Spleen (tissue), 11 donors: ENCODE results near the gene SH3BGRL2. TPM values are rescaled to one million over a fixed set of nuclear protein-coding genes. Genes with fewer than 3 reads are reported as not detected.
"Not testable (repeated sequence)": the region's sequence is repeated elsewhere in the genome, so short reads cannot be mapped to it uniquely, and the experiment has no call there.

Experiments used
- DNase-seq: peaks from one replicate; pipeline ENCODE4 v3.0.0-alpha.2; 2020
- H3K27ac ChIP-seq, 8 donors: fragments of 200-600 bp; sonication (generic) in 7 of 8; 1 replicate in 4 of 8; 2 replicates in 4 of 8; pipeline versions ENCODE4 v1.5.0 to v1.8.0; 2016 to 2021; ENCODE audit warnings: inconsistent platforms in 4 of 8, mild to moderate bottlenecking in 4 of 8, moderate library complexity in 1 of 8
- H3K27me3 ChIP-seq, 7 donors: fragments of 200-600 bp; sonication (generic) in 6 of 7; replicated peaks in 1 of 7; 1 replicate in 4 of 7; 2 replicates in 3 of 7; pipeline versions ENCODE4 v1.5.0 to v1.8.0; 2016 to 2021; ENCODE audit warnings: inconsistent platforms in 3 of 7, mild to moderate bottlenecking in 1 of 7
- H3K36me3 ChIP-seq, 6 donors: fragments of 200-600 bp; sonication (generic) in 5 of 6; 1 replicate in 4 of 6; 2 replicates in 2 of 6; pipeline versions ENCODE4 v1.5.0 to v1.8.0; 2016 to 2021; ENCODE audit warnings: inconsistent platforms in 2 of 6
- H3K4me1 ChIP-seq, 6 donors: fragments of 200-600 bp; sonication (generic) in 5 of 6; 1 replicate in 3 of 6; 2 replicates in 3 of 6; pipeline versions ENCODE4 v1.5.0 to v1.8.0; 2016 to 2021; ENCODE audit warnings: inconsistent platforms in 3 of 6
- H3K4me3 ChIP-seq, 8 donors: fragments of 200-600 bp; sonication (generic) in 7 of 8; 1 replicate in 4 of 8; 2 replicates in 4 of 8; pipeline versions ENCODE4 v1.5.0 to v1.8.0; 2016 to 2021; ENCODE audit warnings: inconsistent platforms in 4 of 8, mild to moderate bottlenecking in 4 of 8, moderate library complexity in 2 of 8
- H3K9me3 ChIP-seq, 8 donors: fragments of 200-600 bp; sonication (generic) in 7 of 8; 1 replicate in 4 of 8; 2 replicates in 4 of 8; pipeline versions ENCODE4 v1.5.0 to v1.8.0; 2016 to 2021; ENCODE audit warnings: inconsistent platforms in 4 of 8
- CTCF ChIP-seq, 11 experiments: fragments of 200-600 bp in 7 of 11; fragments of 450-650 bp in 4 of 11; sonication (generic) in 4 of 11; IDR thresholded peaks in 8 of 11; conservative IDR thresholded peaks in 3 of 11; 1 replicate in 7 of 11; 2 replicates in 4 of 11; pipeline versions ENCODE4 v1.4.0 to v1.8.0; 2016 to 2021; ENCODE audit warnings: antibody characterized with exemption in 11 of 11, inconsistent platforms in 4 of 11, mild to moderate bottlenecking in 1 of 11
- POLR2A ChIP-seq, 3 donors: fragments of 450-650 bp; IDR thresholded peaks; one replicate each; pipeline ENCODE4 v1.5.1; 2017; ENCODE audit warnings: antibody characterized with exemption in 3 of 3, mild to moderate bottlenecking in 1 of 3
- POLR2AphosphoS5 ChIP-seq, 3 donors: sonication (generic); formaldehyde crosslinking; IDR thresholded peaks; one replicate each; pipeline ENCODE4 v1.5.1; 2017; ENCODE audit warnings: antibody characterized with exemption in 3 of 3
- WGBS, 5 donors: extraction: QIAGEN DNeasy Blood & Tissue Kit in 3 of 5; methylation state at CpG; one replicate each; pipeline versions ENCODE4 v1.1.5 to v1.1.7; 2013 to 2018; 5-methylcytosine and 5-hydroxymethylcytosine counted together
- intact Hi-C: fragments of 100-400 bp; cut with DNase I; formaldehyde crosslinking; loops from one replicate; pipeline ENCODE4 v1.15.0; 2023; ENCODE audit warnings: low total_unique reads
- polyA plus RNA-seq, 3 donors: library from polyadenylated mRNA; stranded (reverse); fragments of 200-250 nt; gene quantifications; one replicate each; pipeline ENCODE4 v1.2.1, GENCODE V29; 2013
- total RNA-seq, 7 donors: library from RNA; depleted of rRNA in 3 of 7; stranded (reverse); fragments of >200 nt in 3 of 7; fragmentation: NEBNext Ultra II Directional in 4 of 7; extraction: Animal tissue kit (Norgen Biotek cat#: 25700) in 4 of 7; gene quantifications; one replicate each; pipeline versions ENCODE4 v1.1.0 to v1.2.1, GENCODE V29; 2016 to 2021
- donor health status: healthy with polysubstance abuse.
- donor health status: DM: no; HTN: no; CAD: no; lungs with moderate emphysema.
- donor health status: DM: no; HTN: no; CAD: no.
- donor health status: Bipolar disorder and iron deficiency.
- donor health status: healthy.
- donor health status: DM: no; HTN: no; CAD: no.
- donor health status: DM: yes; HTN: yes; CAD: no.

Gene SH3BGRL2
- total and polyA plus RNA-seq, 10 donors, result 1.8 to 24.6 (median 10.9) TPM

DNA sequence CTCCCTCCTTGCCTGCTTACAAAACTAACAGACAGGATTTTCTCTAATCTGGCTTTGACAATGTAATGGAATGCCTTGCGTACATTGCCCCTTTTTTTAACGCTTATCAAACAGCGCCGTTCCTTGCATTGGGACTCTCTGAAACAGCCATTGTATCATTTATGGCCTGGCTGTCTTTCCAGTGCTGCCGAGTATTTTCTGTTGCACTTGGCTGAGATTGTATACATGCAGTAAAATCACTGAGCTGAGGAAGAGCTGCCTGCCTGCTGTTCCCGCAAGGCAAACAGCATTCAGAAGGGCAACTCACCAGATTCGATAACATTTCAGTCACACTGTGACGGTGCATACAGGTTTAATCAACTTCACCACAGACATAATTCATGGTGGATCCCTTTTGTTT is 106.0 kb downstream of the SH3BGRL2 start:
- no peak for DNase-seq
- WGBS, 5 donors, result 84 to 91% (median 85%) methylated on average over 8 of the region's 8 CpGs
- Histone ChIP-seq H3K27ac (no peak overlapping the region), H3K4me3 (no peak overlapping the region), H3K4me1 (no peaks in the 10 kb centered on the region), H3K36me3 (no peaks in the 10 kb centered on the region), H3K27me3 (peaks cover 0 to 7% (median 0%) of the 10 kb centered on the region in 7 donors), H3K9me3 (peaks cover 0 to 5% (median 0%) of the 10 kb centered on the region in 8 donors)
- intact Hi-C loops, result no loop called here
- TF ChIP-seq CTCF (IDR thresholded peaks at IDR 0.05 in 8 of 11, conservative IDR thresholded peaks at IDR 0.05 in 3 of 11) (no peak), POLR2A (IDR thresholded peaks at IDR 0.05) (no peak), POLR2AphosphoS5 (IDR thresholded peaks at IDR 0.05) (no peak)

DNA sequence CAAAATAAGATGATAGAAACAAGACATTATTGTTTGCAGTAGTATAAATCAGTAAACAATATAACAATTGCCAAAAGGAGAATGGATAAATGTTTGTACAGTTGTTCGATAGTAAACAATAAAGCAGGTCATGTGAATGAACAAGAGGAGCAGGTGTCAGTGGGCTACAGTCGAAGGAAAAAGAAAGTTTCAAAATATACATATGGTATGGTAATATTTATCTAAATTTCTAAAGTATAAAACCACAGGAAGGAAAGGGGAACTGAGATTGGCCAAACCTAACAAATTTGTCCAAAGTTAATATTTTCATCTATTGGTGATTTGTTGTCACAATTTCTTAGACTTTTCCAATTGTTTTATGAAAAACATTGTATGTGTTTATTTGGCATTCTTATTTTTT is 110.9 kb downstream of the SH3BGRL2 start:
- no peak overlapping the region for H3K27ac ChIP-seq
- WGBS, 5 donors, result 47 to 69% (median 66%) methylated on average over 2 of the region's 2 CpGs
- H3K27me3 ChIP-seq, result no peaks in the 10 kb centered on the region
- peaks cover 0 to 20% (median 9%) of the 10 kb centered on the region in 8 donors for H3K9me3 ChIP-seq
- H3K4me1 ChIP-seq, result no peaks in the 10 kb centered on the region
- DNase-seq, result no peak
- no peak overlapping the region for H3K4me3 ChIP-seq
- TF ChIP-seq CTCF (IDR thresholded peaks at IDR 0.05 in 8 of 11, conservative IDR thresholded peaks at IDR 0.05 in 3 of 11), result no peak
- TF ChIP-seq POLR2A (IDR thresholded peaks at IDR 0.05), result no peak
- TF ChIP-seq POLR2AphosphoS5 (IDR thresholded peaks at IDR 0.05), result no peak
- intact Hi-C loops, result no loop called here
- H3K36me3 ChIP-seq, result no peaks in the 10 kb centered on the region

GRCh38 chr6:79745282-79745681 is 114.2 kb downstream of the SH3BGRL2 start:
- DNase-seq, H3K27me3 ChIP-seq, H3K4me3 ChIP-seq, intact Hi-C loops, H3K4me1 ChIP-seq, H3K27ac ChIP-seq, H3K36me3 ChIP-seq: not testable (repeated sequence)
- 84 to 92% (median 88%) methylated on average over 2 of the region's 2 CpGs for WGBS, 5 donors
- H3K9me3 ChIP-seq, result peaks cover 0 to 20% (median 9%) of the 10 kb centered on the region in 8 donors

GRCh38 chr6:79746325-79746724 is 115.2 kb downstream of the SH3BGRL2 start:
- H3K4me3 ChIP-seq, H3K27ac ChIP-seq, H3K36me3 ChIP-seq, H3K4me1 ChIP-seq, intact Hi-C loops, H3K27me3 ChIP-seq, DNase-seq: not testable (repeated sequence)
- 74 to 78% (median 75%) methylated on average over 3 of the region's 3 CpGs for WGBS, 5 donors
- H3K9me3 ChIP-seq, result peaks cover 0 to 15% (median 9%) of the 10 kb centered on the region in 8 donors

DNA sequence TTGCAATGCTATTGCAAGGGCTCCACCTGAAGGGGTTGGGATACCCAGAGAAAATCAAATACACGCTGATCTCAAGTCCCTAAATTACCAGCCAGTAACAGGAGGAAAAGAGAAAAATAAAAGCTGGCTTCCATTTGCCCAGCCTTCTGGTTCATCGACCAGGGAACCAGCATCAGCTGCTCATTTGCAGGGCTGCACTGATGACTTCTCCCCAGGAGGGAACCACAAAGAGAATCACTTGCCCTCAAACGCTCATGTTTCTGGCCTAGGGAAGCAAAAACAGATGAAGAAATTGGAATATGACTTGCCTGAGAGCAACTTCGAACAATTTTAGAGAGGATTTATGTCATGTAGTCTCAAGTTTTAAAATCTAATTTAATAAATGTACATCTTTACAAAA is 119.7 kb downstream of the SH3BGRL2 start:
- Histone ChIP-seq H3K27me3 (peaks cover 0 to 5% (median 0%) of the 10 kb centered on the region in 7 donors), H3K27ac (no peak overlapping the region), H3K4me3 (no peak overlapping the region), H3K36me3 (no peaks in the 10 kb centered on the region), H3K4me1 (no peaks in the 10 kb centered on the region), H3K9me3 (peaks cover 0 to 5% (median 0%) of the 10 kb centered on the region in 8 donors)
- no peak for DNase-seq
- TF ChIP-seq POLR2AphosphoS5 (IDR thresholded peaks at IDR 0.05), result no peak
- TF ChIP-seq POLR2A (IDR thresholded peaks at IDR 0.05), result no peak
- no peak for TF ChIP-seq CTCF (IDR thresholded peaks at IDR 0.05 in 8 of 11, conservative IDR thresholded peaks at IDR 0.05 in 3 of 11)
- 59 to 71% (median 65%) methylated on average over 4 of the region's 4 CpGs for WGBS, 5 donors
- intact Hi-C loops, result no loop called here

Other genes with a start within 250 kb of the SH3BGRL2 start
- gene LCA5, start 93.9 kb upstream of the SH3BGRL2 start, total RNA-seq, result 1 to 10 TPM; 1.7 to 3.5 (median 2.3) TPM
- under 1 TPM; 0.43 to 0.51 (median 0.50) TPM for gene LCA5, start 93.9 kb upstream of the SH3BGRL2 start, polyA plus RNA-seq